Loucy (cell line): Measurements from ENCODE around the gene SENP7.

Source experiments
- H2AFZ ChIP-seq: fragments of 200-600 bp; sonication (generic); 2 replicates; pipeline ENCODE4 v1.6.0; 2016; ENCODE audit warnings: antibody characterized with exemption, mild to moderate bottlenecking, low read length, moderate library complexity
- H3F3A ChIP-seq: fragments of 200-600 bp; 2 replicates; pipeline ENCODE4 v1.6.0; 2016; ENCODE audit warnings: antibody characterized with exemption, low read depth, mild to moderate bottlenecking
- H3K27me3 ChIP-seq: fragments of 200-600 bp; sonication (generic); 2 replicates; pipeline ENCODE4 v1.6.1; 2014; ENCODE audit warnings: low read length, mild to moderate bottlenecking; ENCODE audit not compliant: insufficient read depth, poor library complexity, severe bottlenecking
- H3K36me3 ChIP-seq: fragments of 200-600 bp; sonication (generic); 2 replicates; pipeline ENCODE4 v1.6.1; 2016; ENCODE audit warnings: low read length; ENCODE audit not compliant: insufficient read depth
- H3K4me1 ChIP-seq: fragments of 200-600 bp; sonication (generic); 2 replicates; pipeline ENCODE4 v1.5.1; 2014; ENCODE audit warnings: low read length, mild to moderate bottlenecking; ENCODE audit not compliant: insufficient read depth, poor library complexity, severe bottlenecking
- H3K4me2 ChIP-seq: fragments of 200-600 bp; sonication (generic); 2 replicates; pipeline ENCODE4 v1.6.0; 2014; ENCODE audit warnings: antibody characterized with exemption, low read length, low read depth, mild to moderate bottlenecking; ENCODE audit not compliant: poor library complexity, severe bottlenecking
- H3K4me3 ChIP-seq: fragments of 200-600 bp; sonication (generic); 2 replicates; pipeline ENCODE4 v1.5.1; 2014; ENCODE audit warnings: low read length, mild to moderate bottlenecking, mixed read lengths; ENCODE audit not compliant: poor library complexity, severe bottlenecking
- H3K79me2 ChIP-seq: fragments of 200-600 bp; sonication (generic); 2 replicates; pipeline ENCODE4 v1.6.1; 2014; ENCODE audit warnings: low read length; ENCODE audit not compliant: insufficient read depth
- H3K9ac ChIP-seq: fragments of 200-600 bp; sonication (generic); 2 replicates; pipeline ENCODE4 v1.6.0; 2014; ENCODE audit warnings: mild to moderate bottlenecking, low read depth, low read length, moderate library complexity; ENCODE audit not compliant: poor library complexity, severe bottlenecking
- H3K9me2 ChIP-seq: fragments of 200-600 bp; sonication (generic); replicated peaks from 2 replicates; pipeline ENCODE4 v1.6.1; 2016; ENCODE audit warnings: low read depth, low read length, mixed read lengths
- H3K9me3 ChIP-seq: fragments of 200-600 bp; sonication (generic); 2 replicates; pipeline ENCODE4 v1.6.1; 2014; ENCODE audit warnings: mild to moderate bottlenecking, antibody characterized with exemption, low read length, low read depth; ENCODE audit not compliant: insufficient read depth
- H4K20me1 ChIP-seq: fragments of 200-600 bp; sonication (generic); 2 replicates; pipeline ENCODE4 v1.6.0; 2014; ENCODE audit warnings: antibody characterized with exemption, low read length, mild to moderate bottlenecking; ENCODE audit not compliant: insufficient read depth, poor library complexity, severe bottlenecking
- CTCF ChIP-seq: fragments of 200-600 bp; sonication (generic); conservative IDR thresholded peaks from 2 replicates; pipeline ENCODE4 v1.5.1; 2014; ENCODE audit warnings: mild to moderate bottlenecking, antibody characterized with exemption, low read length
- EZH2phosphoT487 ChIP-seq: fragments of 200-600 bp; IDR thresholded peaks from 2 replicates; pipeline ENCODE4 v1.6.1; 2018; ENCODE audit warnings: antibody characterized with exemption, mild to moderate bottlenecking, moderate library complexity, borderline replicate concordance

Gene SENP7

GRCh38 chr3:101512396-101512645 lies 691 bp downstream of the SENP7 start:
- H3K9ac ChIP-seq = peak overlapping the region; percentile 92
- no peaks in the 10 kb centered on the region for H3K36me3 ChIP-seq
- peaks cover 47% of the 10 kb centered on the region for H3K4me1 ChIP-seq
- H3F3A ChIP-seq = no peaks in the 10 kb centered on the region; the same call in 1 of the 2 replicates
- peak overlapping the region; percentile 88 for H3K4me3 ChIP-seq
- no peaks in the 10 kb centered on the region for H3K9me3 ChIP-seq
- peaks cover 56% of the 10 kb centered on the region for H3K79me2 ChIP-seq
- TF ChIP-seq CTCF = no peak
- TF ChIP-seq EZH2phosphoT487 = no peak
- H2AFZ ChIP-seq = peak overlapping the region; percentile 84
- H3K27me3 ChIP-seq = no peaks in the 10 kb centered on the region
- peaks cover 25% of the 10 kb centered on the region for H4K20me1 ChIP-seq
- H3K9me2 ChIP-seq = no peaks in the 10 kb centered on the region
- peak overlapping the region; percentile 86 for H3K4me2 ChIP-seq

GRCh38 chr3:101509811-101510210 lies 3.2 kb downstream of the SENP7 start:
- Histone ChIP-seq H3F3A (no peaks in the 10 kb centered on the region; the same call in 1 of the 2 replicates), H3K4me1 (peaks cover 60% of the 10 kb centered on the region), H3K9ac (peak overlapping the region; percentile 92), H3K9me3 (no peaks in the 10 kb centered on the region), H3K9me2 (no peaks in the 10 kb centered on the region), H3K4me2 (peak overlapping the region; percentile 86), H3K4me3 (peak overlapping the region; percentile 88), H3K27me3 (no peaks in the 10 kb centered on the region), H3K79me2 (peaks cover 82% of the 10 kb centered on the region), H2AFZ (no peak overlapping the region), H3K36me3 (no peaks in the 10 kb centered on the region), H4K20me1 (peaks cover 36% of the 10 kb centered on the region)
- TF ChIP-seq CTCF (no peak), EZH2phosphoT487 (no peak)

GRCh38 chr3:101509281-101509680 lies 3.7 kb downstream of the SENP7 start:
- Histone ChIP-seq H4K20me1 (peaks cover 40% of the 10 kb centered on the region), H3K9ac (peak overlapping the region; percentile 92)

More at GRCh38 chr3:101509281-101509680, 3.7 kb downstream of the SENP7 start:
- Histone ChIP-seq H3F3A (no peaks in the 10 kb centered on the region; the same call in 1 of the 2 replicates), H3K4me1 (peaks cover 64% of the 10 kb centered on the region), H3K36me3 (no peaks in the 10 kb centered on the region), H3K79me2 (peaks cover 87% of the 10 kb centered on the region), H3K9me3 (no peaks in the 10 kb centered on the region), H3K27me3 (no peaks in the 10 kb centered on the region), H2AFZ (no peak overlapping the region), H3K4me2 (peak overlapping the region; percentile 86), H3K4me3 (peak overlapping the region; percentile 88), H3K9me2 (no peaks in the 10 kb centered on the region)
- TF ChIP-seq EZH2phosphoT487 = no peak
- TF ChIP-seq CTCF = no peak
